ENCODE measurements around the gene SGMS1. TPM values are rescaled to one million over a fixed set of nuclear protein-coding genes. Genes with fewer than 3 reads are reported as not detected.

The SGMS1 gene
- total RNA-seq, 1 experiment from 2014 or later: 20.4 TPM

DNA sequence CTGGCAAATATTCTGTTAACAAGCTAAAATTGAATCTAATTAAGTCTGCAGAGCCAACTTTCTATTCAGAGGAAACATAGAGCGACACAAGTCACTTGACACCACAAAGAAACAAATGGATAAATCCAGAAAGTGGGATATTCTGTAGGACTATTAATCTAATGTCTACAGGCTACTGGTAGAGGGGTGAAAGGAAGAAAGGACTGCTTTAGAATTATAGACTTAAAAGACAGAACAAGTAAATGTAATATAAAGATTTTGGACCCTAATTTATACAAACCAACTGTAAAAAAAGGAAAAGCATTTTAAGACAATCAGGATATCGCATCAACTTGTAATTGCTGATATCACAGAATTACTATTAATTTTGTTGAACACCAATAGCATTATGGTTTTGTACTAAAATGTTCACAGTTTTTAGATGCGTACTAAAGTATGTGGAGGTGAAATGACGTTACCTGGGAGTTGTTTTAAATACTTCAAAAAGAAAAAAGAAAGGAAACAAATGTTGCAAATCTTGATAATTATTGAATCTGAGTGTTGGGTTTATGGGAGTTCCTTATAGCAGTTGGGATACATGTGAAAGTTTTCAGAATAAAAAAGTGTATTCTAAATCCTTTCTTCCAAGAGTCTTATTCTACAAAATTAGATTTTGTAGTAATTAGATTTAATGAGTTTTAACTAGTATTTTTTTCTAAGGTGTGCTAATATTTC is 298.9 kb downstream of the SGMS1 start:
- H3K4me3 Mint-ChIP-seq: no peak overlapping the region

More for the DNA sequence above, 298.9 kb downstream of the SGMS1 start:
- Histone ChIP-seq H3K9me3 (ENCODE audit: control insufficient read depth, low read depth, low read length) (no peaks in the 10 kb centered on the region), H3K14ac (ENCODE audit: insufficient read depth, low read length) (no peak overlapping the region), H2AK5ac (ENCODE audit: insufficient read length, low read length) (no peak overlapping the region), H2BK5ac (ENCODE audit: insufficient read length, low read length) (no peak overlapping the region), H3K23ac (ENCODE audit: insufficient read length, low read depth, low read length) (no peak overlapping the region), H3K9ac (ENCODE audit: extremely low read depth, insufficient read length, low read length) (no peak overlapping the region), H3K27me3 (ENCODE audit: insufficient read depth, low read length) (no peaks in the 10 kb centered on the region), H3K79me2 (ENCODE audit: insufficient read depth, low read length) (no peaks in the 10 kb centered on the region), H4K8ac (replicated peaks; ENCODE audit: insufficient read length, low read depth, low read length) (no peak overlapping the region), H4K5ac (ENCODE audit: insufficient read length, low read depth, low read length) (no peak overlapping the region), H3K27ac (ENCODE audit: insufficient read length, low read depth, low read length) (no peak overlapping the region), H3K56ac (ENCODE audit: insufficient read length, low read depth, low read length) (no peak overlapping the region), H2BK12ac (ENCODE audit: insufficient read length, low read depth, low read length) (no peak overlapping the region), H2AFZ (ENCODE audit: low read length) (no peak overlapping the region), H2BK120ac (ENCODE audit: low read depth, low read length, poor library complexity, severe bottlenecking) (no peak overlapping the region), H3T11ph (ENCODE audit: low read length) (no peak overlapping the region), H3K18ac (ENCODE audit: insufficient read length, low read depth, low read length) (no peak overlapping the region), H4K91ac (ENCODE audit: insufficient read length, low read depth, low read length) (no peak overlapping the region), H4K20me1 (ENCODE audit: control insufficient read depth, insufficient read depth, insufficient read length) (no peaks in the 10 kb centered on the region), H2BK20ac (ENCODE audit: low read depth, low read length, poor library complexity, severe bottlenecking) (no peak overlapping the region), H3K4me2 (ENCODE audit: insufficient read depth, insufficient read length, low read length) (no peak overlapping the region), H3K4me1 (ENCODE audit: insufficient read depth, low read length) (peaks cover 4% of the 10 kb centered on the region; the same call in 1 of the 2 replicates), H3K4ac (ENCODE audit: low read depth, low read length) (no peak overlapping the region), H3K79me1 (ENCODE audit: insufficient read depth, low read depth, low read length, poor library complexity, severe bottlenecking) (no peaks in the 10 kb centered on the region), H3K23me2 (ENCODE audit: insufficient read length, low read depth, low read length, poor library complexity, severe bottlenecking) (no peaks in the 10 kb centered on the region), H2BK15ac (ENCODE audit: low read depth, low read length) (no peak overlapping the region)
- H3K9me3 Mint-ChIP-seq: no peaks in the 10 kb centered on the region
- no peak overlapping the region for H3K27ac Mint-ChIP-seq
- no peaks in the 10 kb centered on the region; a peak in 1 of 7 replicates for H3K36me3 Mint-ChIP-seq (ENCODE audit: insufficient read depth in 1 of 3, low read depth in 3 of 3)
- TF ChIP-seq, protein P1, sequence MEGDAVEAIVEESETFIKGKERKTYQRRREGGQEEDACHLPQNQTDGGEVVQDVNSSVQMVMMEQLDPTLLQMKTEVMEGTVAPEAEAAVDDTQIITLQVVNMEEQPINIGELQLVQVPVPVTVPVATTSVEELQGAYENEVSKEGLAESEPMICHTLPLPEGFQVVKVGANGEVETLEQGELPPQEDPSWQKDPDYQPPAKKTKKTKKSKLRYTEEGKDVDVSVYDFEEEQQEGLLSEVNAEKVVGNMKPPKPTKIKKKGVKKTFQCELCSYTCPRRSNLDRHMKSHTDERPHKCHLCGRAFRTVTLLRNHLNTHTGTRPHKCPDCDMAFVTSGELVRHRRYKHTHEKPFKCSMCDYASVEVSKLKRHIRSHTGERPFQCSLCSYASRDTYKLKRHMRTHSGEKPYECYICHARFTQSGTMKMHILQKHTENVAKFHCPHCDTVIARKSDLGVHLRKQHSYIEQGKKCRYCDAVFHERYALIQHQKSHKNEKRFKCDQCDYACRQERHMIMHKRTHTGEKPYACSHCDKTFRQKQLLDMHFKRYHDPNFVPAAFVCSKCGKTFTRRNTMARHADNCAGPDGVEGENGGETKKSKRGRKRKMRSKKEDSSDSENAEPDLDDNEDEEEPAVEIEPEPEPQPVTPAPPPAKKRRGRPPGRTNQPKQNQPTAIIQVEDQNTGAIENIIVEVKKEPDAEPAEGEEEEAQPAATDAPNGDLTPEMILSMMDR (conservative IDR thresholded peaks at IDR 0.05): no peak
- no peak for DNase-seq
- no CpG with 5 or more reads among the region's 4 CpGs for WGBS (ENCODE audit: extremely low coverage, insufficient read length, low lambda C conversion rate)
- H3K27me3 Mint-ChIP-seq (ENCODE audit: low read depth): no peaks in the 10 kb centered on the region
- peaks cover 17 to 26% of the 10 kb centered on the region in 2 experiments for H3K4me1 Mint-ChIP-seq
